ENCODE data around the gene RPAP3. TPM values are rescaled to one million over a fixed set of nuclear protein-coding genes. Genes with fewer than 3 reads are reported as not detected.

RPAP3 gene
- total and polyA plus RNA-seq, 9 of the 15 experiments (the other 6 are each of a cell fraction or from before 2014, with no cell fraction given), result 40.0 to 92.1 (median 54.1) TPM

DNA sequence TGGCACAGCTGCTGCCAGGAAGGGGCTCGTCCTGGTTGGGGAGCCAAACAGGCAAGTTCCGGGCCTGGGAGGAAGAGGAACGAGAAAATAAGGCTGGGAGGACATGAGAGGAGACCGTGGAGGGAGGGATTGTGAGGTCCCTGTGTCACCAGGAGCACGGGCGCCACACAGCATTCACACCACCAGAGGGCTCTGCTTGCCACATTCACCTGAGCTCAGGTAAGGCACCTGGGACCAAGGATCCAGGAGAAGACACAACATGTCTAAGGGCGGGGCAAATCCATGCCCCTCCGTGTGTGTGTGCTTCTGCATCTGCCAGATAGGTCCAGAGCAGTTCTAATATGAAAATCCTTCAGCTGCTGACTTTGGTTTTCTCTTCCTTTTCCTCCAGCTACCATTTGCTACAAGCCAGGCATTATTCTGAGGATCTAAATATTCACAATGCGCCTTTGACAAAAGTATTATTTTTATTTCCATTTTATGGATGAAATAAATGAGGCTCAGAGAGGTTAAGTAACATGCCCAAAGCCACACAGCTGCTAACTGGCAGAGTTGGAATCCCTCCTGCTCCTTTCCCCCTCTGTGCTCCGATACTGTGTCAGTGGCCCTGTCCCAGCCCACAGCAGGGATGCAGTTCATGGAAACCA lies 38.3 kb upstream of the RPAP3 start (continued):
- TF ChIP-seq ETV6 (IDR thresholded peaks at IDR 0.05; ENCODE audit: borderline replicate concordance in 1 of 2, low read depth in 2 of 2, low read length in 1 of 2) (no peak), ETV6 (CRISPR knock-in tag; IDR thresholded peaks at IDR 0.05; ENCODE audit: borderline replicate concordance) (no peak), ZNF79 (CRISPR knock-in tag; IDR thresholded peaks at IDR 0.05; ENCODE audit: low read depth) (no peak), SIRT6 (IDR thresholded peaks at IDR 0.05; ENCODE audit: low read depth, low read length) (no peak), HDAC2 (IDR thresholded peaks at IDR 0.05) (0 out of 2 replicates have a peak, but pooled peaks have one; percentile 33), ZFP36 (IDR thresholded peaks at IDR 0.05; ENCODE audit: low read depth, low read length, partially characterized antibody) (peak; percentile 77), TAF1 (IDR thresholded peaks at IDR 0.05; ENCODE audit: control insufficient read depth, extremely low read depth, insufficient read depth, low read length, severe bottlenecking) (no peak), KDM1A (IDR thresholded peaks at IDR 0.05) (peak in 1 of 2 experiments; percentile 37; a peak in 1 of 4 replicates), EGR1 (conservative IDR thresholded peaks at IDR 0.05) (no peak), SMAD4 (CRISPR knock-in tag; conservative IDR thresholded peaks at IDR 0.05) (no peak), HDAC6 (IDR thresholded peaks at IDR 0.05; ENCODE audit: low read depth, low read length) (no peak), ZNF146 (CRISPR knock-in tag; IDR thresholded peaks at IDR 0.05; ENCODE audit: unreplicated experiment) (no peak), TEAD1 (CRISPR knock-in tag; IDR thresholded peaks at IDR 0.05) (peak; percentile 42 to 82; a peak in 1 of 4 replicates), NR2C2 (CRISPR knock-in tag; IDR thresholded peaks at IDR 0.05) (no peak), NR2C2 (tag; IDR thresholded peaks at IDR 0.05) (no peak), EZH2 (IDR thresholded peaks at IDR 0.05; ENCODE audit: borderline replicate concordance, low read depth, low read length) (no peak), CBFA2T2 (conservative IDR thresholded peaks at IDR 0.05) (no peak), KLF13 (tag; IDR thresholded peaks at IDR 0.05; ENCODE audit: borderline replicate concordance, low read depth) (no peak), TRIM28 (IDR thresholded peaks at IDR 0.05) (no peak), ZNF274 (IDR thresholded peaks at IDR 0.05; ENCODE audit: borderline replicate concordance, low read depth, low read length) (no peak), RBM14 (IDR thresholded peaks at IDR 0.05; ENCODE audit: borderline replicate concordance, insufficient read depth, low read depth, low read length) (no peak)
- TF ChIP-seq, protein P1, sequence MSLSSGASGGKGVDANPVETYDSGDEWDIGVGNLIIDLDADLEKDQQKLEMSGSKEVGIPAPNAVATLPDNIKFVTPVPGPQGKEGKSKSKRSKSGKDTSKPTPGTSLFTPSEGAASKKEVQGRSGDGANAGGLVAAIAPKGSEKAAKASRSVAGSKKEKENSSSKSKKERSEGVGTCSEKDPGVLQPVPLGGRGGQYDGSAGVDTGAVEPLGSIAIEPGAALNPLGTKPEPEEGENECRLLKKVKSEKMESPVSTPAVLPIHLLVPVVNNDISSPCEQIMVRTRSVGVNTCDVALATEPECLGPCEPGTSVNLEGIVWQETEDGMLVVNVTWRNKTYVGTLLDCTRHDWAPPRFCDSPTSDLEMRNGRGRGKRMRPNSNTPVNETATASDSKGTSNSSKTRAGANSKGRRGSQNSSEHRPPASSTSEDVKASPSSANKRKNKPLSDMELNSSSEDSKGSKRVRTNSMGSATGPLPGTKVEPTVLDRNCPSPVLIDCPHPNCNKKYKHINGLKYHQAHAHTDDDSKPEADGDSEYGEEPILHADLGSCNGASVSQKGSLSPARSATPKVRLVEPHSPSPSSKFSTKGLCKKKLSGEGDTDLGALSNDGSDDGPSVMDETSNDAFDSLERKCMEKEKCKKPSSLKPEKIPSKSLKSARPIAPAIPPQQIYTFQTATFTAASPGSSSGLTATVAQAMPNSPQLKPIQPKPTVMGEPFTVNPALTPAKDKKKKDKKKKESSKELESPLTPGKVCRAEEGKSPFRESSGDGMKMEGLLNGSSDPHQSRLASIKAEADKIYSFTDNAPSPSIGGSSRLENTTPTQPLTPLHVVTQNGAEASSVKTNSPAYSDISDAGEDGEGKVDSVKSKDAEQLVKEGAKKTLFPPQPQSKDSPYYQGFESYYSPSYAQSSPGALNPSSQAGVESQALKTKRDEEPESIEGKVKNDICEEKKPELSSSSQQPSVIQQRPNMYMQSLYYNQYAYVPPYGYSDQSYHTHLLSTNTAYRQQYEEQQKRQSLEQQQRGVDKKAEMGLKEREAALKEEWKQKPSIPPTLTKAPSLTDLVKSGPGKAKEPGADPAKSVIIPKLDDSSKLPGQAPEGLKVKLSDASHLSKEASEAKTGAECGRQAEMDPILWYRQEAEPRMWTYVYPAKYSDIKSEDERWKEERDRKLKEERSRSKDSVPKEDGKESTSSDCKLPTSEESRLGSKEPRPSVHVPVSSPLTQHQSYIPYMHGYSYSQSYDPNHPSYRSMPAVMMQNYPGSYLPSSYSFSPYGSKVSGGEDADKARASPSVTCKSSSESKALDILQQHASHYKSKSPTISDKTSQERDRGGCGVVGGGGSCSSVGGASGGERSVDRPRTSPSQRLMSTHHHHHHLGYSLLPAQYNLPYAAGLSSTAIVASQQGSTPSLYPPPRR (CRISPR knock-in tag; IDR thresholded peaks at IDR 0.05; ENCODE audit: borderline replicate concordance), result no peak

All from K562 (cell line).